Spleen (tissue), 11 donors: ENCODE measurements around the gene PHF21B. TPM values are rescaled to one million over a fixed set of nuclear protein-coding genes. Genes with fewer than 3 reads are reported as not detected.

Experiments used
- DNase-seq: peaks from one replicate; pipeline ENCODE4 v3.0.0-alpha.2; 2020
- H3K27ac ChIP-seq, 8 donors: fragments of 200-600 bp; sonication (generic) in 7 of 8; 1 replicate in 4 of 8; 2 replicates in 4 of 8; pipeline versions ENCODE4 v1.5.0 to v1.8.0; 2016 to 2021; ENCODE audit warnings: inconsistent platforms in 4 of 8, mild to moderate bottlenecking in 4 of 8, moderate library complexity in 1 of 8
- H3K27me3 ChIP-seq, 7 donors: fragments of 200-600 bp; sonication (generic) in 6 of 7; replicated peaks in 1 of 7; 1 replicate in 4 of 7; 2 replicates in 3 of 7; pipeline versions ENCODE4 v1.5.0 to v1.8.0; 2016 to 2021; ENCODE audit warnings: inconsistent platforms in 3 of 7, mild to moderate bottlenecking in 1 of 7
- H3K36me3 ChIP-seq, 6 donors: fragments of 200-600 bp; sonication (generic) in 5 of 6; 1 replicate in 4 of 6; 2 replicates in 2 of 6; pipeline versions ENCODE4 v1.5.0 to v1.8.0; 2016 to 2021; ENCODE audit warnings: inconsistent platforms in 2 of 6
- H3K4me1 ChIP-seq, 6 donors: fragments of 200-600 bp; sonication (generic) in 5 of 6; 1 replicate in 3 of 6; 2 replicates in 3 of 6; pipeline versions ENCODE4 v1.5.0 to v1.8.0; 2016 to 2021; ENCODE audit warnings: inconsistent platforms in 3 of 6
- H3K4me3 ChIP-seq, 8 donors: fragments of 200-600 bp; sonication (generic) in 7 of 8; 1 replicate in 4 of 8; 2 replicates in 4 of 8; pipeline versions ENCODE4 v1.5.0 to v1.8.0; 2016 to 2021; ENCODE audit warnings: inconsistent platforms in 4 of 8, mild to moderate bottlenecking in 4 of 8, moderate library complexity in 2 of 8
- H3K9me3 ChIP-seq, 8 donors: fragments of 200-600 bp; sonication (generic) in 7 of 8; 1 replicate in 4 of 8; 2 replicates in 4 of 8; pipeline versions ENCODE4 v1.5.0 to v1.8.0; 2016 to 2021; ENCODE audit warnings: inconsistent platforms in 4 of 8
- POLR2A ChIP-seq, 3 donors: fragments of 450-650 bp; IDR thresholded peaks; one replicate each; pipeline ENCODE4 v1.5.1; 2017; ENCODE audit warnings: antibody characterized with exemption in 3 of 3, mild to moderate bottlenecking in 1 of 3
- POLR2AphosphoS5 ChIP-seq, 3 donors: sonication (generic); formaldehyde crosslinking; IDR thresholded peaks; one replicate each; pipeline ENCODE4 v1.5.1; 2017; ENCODE audit warnings: antibody characterized with exemption in 3 of 3
- WGBS, 5 donors: extraction: QIAGEN DNeasy Blood & Tissue Kit in 3 of 5; methylation state at CpG; one replicate each; pipeline versions ENCODE4 v1.1.5 to v1.1.7; 2013 to 2018; 5-methylcytosine and 5-hydroxymethylcytosine counted together
- intact Hi-C: fragments of 100-400 bp; cut with DNase I; formaldehyde crosslinking; loops from one replicate; pipeline ENCODE4 v1.15.0; 2023; ENCODE audit warnings: low total_unique reads
- polyA plus RNA-seq, 3 donors: library from polyadenylated mRNA; stranded (reverse); fragments of 200-250 nt; gene quantifications; one replicate each; pipeline ENCODE4 v1.2.1, GENCODE V29; 2013
- total RNA-seq, 7 donors: library from RNA; depleted of rRNA in 3 of 7; stranded (reverse); fragments of >200 nt in 3 of 7; fragmentation: NEBNext Ultra II Directional in 4 of 7; extraction: Animal tissue kit (Norgen Biotek cat#: 25700) in 4 of 7; gene quantifications; one replicate each; pipeline versions ENCODE4 v1.1.0 to v1.2.1, GENCODE V29; 2016 to 2021
- TF ChIP-seq, protein P1 (sequence below), 11 experiments: fragments of 200-600 bp in 7 of 11; fragments of 450-650 bp in 4 of 11; sonication (generic) in 4 of 11; IDR thresholded peaks in 8 of 11; conservative IDR thresholded peaks in 3 of 11; 1 replicate in 7 of 11; 2 replicates in 4 of 11; pipeline versions ENCODE4 v1.4.0 to v1.8.0; 2016 to 2021; ENCODE audit warnings: antibody characterized with exemption in 11 of 11, inconsistent platforms in 4 of 11, mild to moderate bottlenecking in 1 of 11
- donor health status: healthy with polysubstance abuse.
- donor health status: DM: no; HTN: no; CAD: no; lungs with moderate emphysema.
- donor health status: DM: no; HTN: no; CAD: no.
- donor health status: Bipolar disorder and iron deficiency.
- donor health status: healthy.
- donor health status: DM: no; HTN: no; CAD: no.
- donor health status: DM: yes; HTN: yes; CAD: no.

The PHF21B gene
- total and polyA plus RNA-seq, 10 donors = 0.03 to 0.46 (median 0.09) TPM; not detected in 4

DNA sequence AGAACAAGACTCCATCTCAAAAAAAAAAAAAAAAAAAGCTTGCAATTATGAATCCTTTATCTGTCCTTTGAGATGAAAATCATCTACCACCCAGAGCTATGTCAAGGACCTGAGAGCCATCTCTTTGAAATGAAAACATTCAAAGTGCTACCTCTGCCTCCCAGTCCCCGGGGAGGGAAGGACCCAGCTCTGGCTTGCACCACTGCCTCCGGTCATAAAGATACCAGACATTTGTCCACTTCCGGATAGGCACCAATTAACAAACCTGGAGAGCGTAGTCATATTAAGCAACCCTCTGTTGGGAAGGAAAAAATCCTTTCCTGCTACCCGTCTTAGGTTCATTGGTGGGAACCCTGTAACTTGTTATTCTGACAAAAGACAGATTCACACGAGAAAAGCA, 158.9 kb downstream of the PHF21B start:
- TF ChIP-seq, protein P1, sequence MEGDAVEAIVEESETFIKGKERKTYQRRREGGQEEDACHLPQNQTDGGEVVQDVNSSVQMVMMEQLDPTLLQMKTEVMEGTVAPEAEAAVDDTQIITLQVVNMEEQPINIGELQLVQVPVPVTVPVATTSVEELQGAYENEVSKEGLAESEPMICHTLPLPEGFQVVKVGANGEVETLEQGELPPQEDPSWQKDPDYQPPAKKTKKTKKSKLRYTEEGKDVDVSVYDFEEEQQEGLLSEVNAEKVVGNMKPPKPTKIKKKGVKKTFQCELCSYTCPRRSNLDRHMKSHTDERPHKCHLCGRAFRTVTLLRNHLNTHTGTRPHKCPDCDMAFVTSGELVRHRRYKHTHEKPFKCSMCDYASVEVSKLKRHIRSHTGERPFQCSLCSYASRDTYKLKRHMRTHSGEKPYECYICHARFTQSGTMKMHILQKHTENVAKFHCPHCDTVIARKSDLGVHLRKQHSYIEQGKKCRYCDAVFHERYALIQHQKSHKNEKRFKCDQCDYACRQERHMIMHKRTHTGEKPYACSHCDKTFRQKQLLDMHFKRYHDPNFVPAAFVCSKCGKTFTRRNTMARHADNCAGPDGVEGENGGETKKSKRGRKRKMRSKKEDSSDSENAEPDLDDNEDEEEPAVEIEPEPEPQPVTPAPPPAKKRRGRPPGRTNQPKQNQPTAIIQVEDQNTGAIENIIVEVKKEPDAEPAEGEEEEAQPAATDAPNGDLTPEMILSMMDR (IDR thresholded peaks at IDR 0.05 in 8 of 11, conservative IDR thresholded peaks at IDR 0.05 in 3 of 11) = no peak
- TF ChIP-seq POLR2A (IDR thresholded peaks at IDR 0.05) = no peak
- no peak for TF ChIP-seq POLR2AphosphoS5 (IDR thresholded peaks at IDR 0.05)
- H3K4me1 ChIP-seq = no peaks in the 10 kb centered on the region
- H3K4me3 ChIP-seq = no peak overlapping the region
- peaks cover 0 to 38% (median 0%) of the 10 kb centered on the region in 6 donors for H3K36me3 ChIP-seq
- no peak overlapping the region for H3K27ac ChIP-seq
- intact Hi-C loops = no loop called here
- no peaks in the 10 kb centered on the region for H3K9me3 ChIP-seq
- peak; percentile 8 for DNase-seq
- WGBS, 5 donors = 73 to 89% (median 77%) methylated on average over 6 of the region's 6 CpGs
- peaks cover 0 to 1% (median 0%) of the 10 kb centered on the region in 7 donors for H3K27me3 ChIP-seq

DNA sequence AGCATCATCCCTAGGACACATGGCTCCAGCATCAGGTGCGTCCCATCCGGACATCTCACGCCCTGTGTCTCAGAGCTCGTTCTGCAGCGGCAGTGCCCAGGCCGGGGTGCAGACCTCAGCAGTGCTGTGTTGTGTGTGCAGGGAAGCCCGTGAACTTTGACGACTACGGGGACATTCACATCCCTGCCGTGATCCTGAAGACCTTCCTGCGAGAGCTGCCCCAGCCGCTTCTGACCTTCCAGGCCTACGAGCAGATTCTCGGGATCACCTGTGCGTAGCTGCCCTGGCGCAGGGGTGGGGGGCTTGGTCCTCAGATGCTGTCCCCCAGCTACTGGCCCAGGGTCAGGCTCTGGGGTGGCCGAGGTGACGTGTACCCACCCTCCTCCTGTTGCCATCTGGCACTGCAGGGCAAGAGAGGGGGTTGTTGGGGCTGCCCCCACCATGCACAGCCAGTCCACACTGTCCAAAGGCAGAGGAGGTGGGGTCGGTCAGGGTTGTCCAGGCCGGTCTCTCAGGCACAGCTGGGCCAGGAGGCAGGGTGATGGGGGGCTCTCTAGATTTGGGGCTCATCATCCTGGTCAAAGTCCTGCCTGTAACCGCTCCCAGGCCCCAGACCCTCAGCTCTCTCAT, 160.9 kb downstream of the PHF21B start:
- Histone ChIP-seq H3K4me1 (no peaks in the 10 kb centered on the region), H3K36me3 (peaks cover 0 to 47% (median 0%) of the 10 kb centered on the region in 6 donors), H3K27ac (no peak overlapping the region), H3K4me3 (no peak overlapping the region), H3K27me3 (peaks cover 0 to 4% (median 0%) of the 10 kb centered on the region in 7 donors), H3K9me3 (peaks cover 0 to 16% (median 13%) of the 10 kb centered on the region in 8 donors)
- DNase-seq = no peak
- intact Hi-C loops = no loop called here
- 83 to 96% (median 92%) methylated on average over 15 to 21 of the region's 21 CpGs for WGBS, 5 donors
- peak in 1 of 3 donors; percentile 7 for TF ChIP-seq POLR2AphosphoS5 (IDR thresholded peaks at IDR 0.05)
- TF ChIP-seq, protein P1 (IDR thresholded peaks at IDR 0.05 in 8 of 11, conservative IDR thresholded peaks at IDR 0.05 in 3 of 11) = no peak

DNA sequence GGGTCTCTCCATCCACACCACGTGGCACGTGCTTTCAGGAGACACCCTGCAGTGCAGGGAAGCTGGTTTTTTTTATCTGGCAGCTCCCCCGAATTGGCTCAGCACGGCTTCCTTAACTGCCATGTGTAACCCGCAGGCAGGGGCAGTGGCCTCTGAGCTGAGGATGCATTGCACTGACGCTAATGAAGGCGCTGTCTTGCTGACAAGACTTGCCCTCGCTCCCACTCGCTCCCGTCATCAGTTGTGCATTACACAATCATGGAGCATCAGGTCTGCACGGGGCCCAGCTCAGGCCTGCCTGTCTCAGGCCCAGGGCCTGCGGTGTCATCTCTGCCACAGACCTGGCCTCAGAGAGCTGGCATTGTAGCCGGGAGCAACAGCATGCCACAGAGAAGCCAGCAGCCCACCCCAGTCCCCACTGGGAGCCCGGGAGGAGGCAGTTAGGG, 161.5 kb downstream of the PHF21B start:
- DNase-seq = no peak
- H3K27ac ChIP-seq = no peak overlapping the region
- TF ChIP-seq POLR2A (IDR thresholded peaks at IDR 0.05) (no peak), POLR2AphosphoS5 (IDR thresholded peaks at IDR 0.05) (no peak)
- TF ChIP-seq, protein P1 (IDR thresholded peaks at IDR 0.05 in 8 of 11, conservative IDR thresholded peaks at IDR 0.05 in 3 of 11) = no peak
- H3K4me3 ChIP-seq = no peak overlapping the region
- H3K27me3 ChIP-seq = peaks cover 0 to 4% (median 0%) of the 10 kb centered on the region in 7 donors
- H3K36me3 ChIP-seq = peaks cover 0 to 47% (median 0%) of the 10 kb centered on the region in 6 donors
- H3K4me1 ChIP-seq = no peaks in the 10 kb centered on the region
- 84 to 91% (median 87%) methylated on average over 14 of the region's 14 CpGs for WGBS, 5 donors
- H3K9me3 ChIP-seq = peaks cover 0 to 18% (median 15%) of the 10 kb centered on the region in 8 donors
- intact Hi-C loops = no loop called here

DNA sequence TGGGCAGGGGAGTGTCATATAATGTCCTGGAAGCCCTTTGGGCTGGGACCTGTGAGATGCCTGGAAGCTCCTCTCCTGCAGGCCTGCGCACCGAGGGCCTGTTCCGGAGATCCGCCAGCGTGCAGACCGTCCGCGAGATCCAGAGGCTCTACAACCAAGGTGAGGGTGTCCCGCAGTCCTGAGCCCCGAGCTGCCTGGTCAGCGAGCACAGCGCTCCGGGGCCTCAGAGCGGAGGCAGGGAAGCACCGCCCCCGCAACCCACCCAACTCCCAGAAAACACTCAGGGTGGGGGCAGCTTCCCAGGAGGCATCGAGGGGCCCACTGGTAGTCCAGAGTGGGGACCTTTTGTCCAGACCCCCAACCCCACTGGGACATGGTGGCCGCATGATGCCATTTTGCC, 161.9 kb downstream of the PHF21B start:
- H3K9me3 ChIP-seq = peaks cover 0 to 18% (median 15%) of the 10 kb centered on the region in 8 donors
- no peak overlapping the region for H3K4me3 ChIP-seq
- no peak overlapping the region for H3K27ac ChIP-seq
- intact Hi-C loops = no loop called here
- WGBS, 5 donors = 91 to 98% (median 94%) methylated on average over 3 to 18 of the region's 18 CpGs
- TF ChIP-seq POLR2A (IDR thresholded peaks at IDR 0.05) (no peak), POLR2AphosphoS5 (IDR thresholded peaks at IDR 0.05) (no peak)
- TF ChIP-seq, protein P1 (IDR thresholded peaks at IDR 0.05 in 8 of 11, conservative IDR thresholded peaks at IDR 0.05 in 3 of 11) = no peak
- peaks cover 0 to 47% (median 0%) of the 10 kb centered on the region in 6 donors for H3K36me3 ChIP-seq
- no peak for DNase-seq
- no peaks in the 10 kb centered on the region for H3K4me1 ChIP-seq
- H3K27me3 ChIP-seq = peaks cover 0 to 4% (median 0%) of the 10 kb centered on the region in 7 donors
